DLD1 (cell line): Measurements from ENCODE around the gene FBXO7.

ENCODE experiments used
- in situ Hi-C: cut with HindIII; loops from 2 replicates; pipeline ENCODE4 v1.10.0; 2017; ENCODE audit warnings: low sequenced_read_pairs

FBXO7 gene

GRCh38 chr22:32489377-32489776, 14.8 kb downstream of the FBXO7 start:
- in situ Hi-C loops, result no loop called here

GRCh38 chr22:32490279-32490678, 15.7 kb downstream of the FBXO7 start:
- in situ Hi-C loops, result no loop called here

GRCh38 chr22:32492111-32492510, 17.5 kb downstream of the FBXO7 start:
- in situ Hi-C loops, result no loop called here

- in situ Hi-C loops, result no loop called here
Measured at GRCh38 chr22:32493551-32493950, 18.9 kb downstream of the FBXO7 start.

- in situ Hi-C loops, result no loop called here
Measured at GRCh38 chr22:32494971-32495370, 20.4 kb downstream of the FBXO7 start.

GRCh38 chr22:32499666-32500065, 25.1 kb downstream of the FBXO7 start:
- in situ Hi-C loops, result loop anchor here (25.0 kb wide), 1 partner anchor 338 kb away; no protein-coding TSS in a partner anchor

GRCh38 chr22:32501836-32502752, 27.5 kb downstream of the FBXO7 start:
- in situ Hi-C loops, result loop anchor here (25.0 kb wide), 1 partner anchor 335 kb away; no protein-coding TSS in a partner anchor

- in situ Hi-C loops, result loop anchor here (25.0 kb wide), 1 partner anchor 328 kb away; no protein-coding TSS in a partner anchor
Measured at GRCh38 chr22:32509045-32509444, 34.4 kb downstream of the FBXO7 start.

- in situ Hi-C loops, result loop anchor here (25.0 kb wide), 1 partner anchor 326 kb away; no protein-coding TSS in a partner anchor
Measured at GRCh38 chr22:32511274-32511673, 36.7 kb downstream of the FBXO7 start.

GRCh38 chr22:32511776-32512175, 37.2 kb downstream of the FBXO7 start:
- in situ Hi-C loops, result loop anchor here (25.0 kb wide), 1 partner anchor 326 kb away; no protein-coding TSS in a partner anchor

GRCh38 chr22:32512267-32512982, 37.8 kb downstream of the FBXO7 start:
- in situ Hi-C loops, result loop anchor here (25.0 kb wide), 1 partner anchor 325 kb away; no protein-coding TSS in a partner anchor

GRCh38 chr22:32515084-32515483, 40.5 kb downstream of the FBXO7 start:
- in situ Hi-C loops, result loop anchor here (25.0 kb wide), 1 partner anchor 322 kb away; no protein-coding TSS in a partner anchor

- in situ Hi-C loops, result loop anchor here (25.0 kb wide), 1 partner anchor 320 kb away; no protein-coding TSS in a partner anchor
Measured at GRCh38 chr22:32517488-32517887, 42.9 kb downstream of the FBXO7 start.

- in situ Hi-C loops, result loop anchor here (25.0 kb wide), 1 partner anchor 319 kb away; no protein-coding TSS in a partner anchor
Measured at GRCh38 chr22:32517921-32518320, 43.3 kb downstream of the FBXO7 start.

GRCh38 chr22:32518381-32518780, 43.8 kb downstream of the FBXO7 start:
- in situ Hi-C loops, result loop anchor here (25.0 kb wide), 1 partner anchor 319 kb away; no protein-coding TSS in a partner anchor

GRCh38 chr22:32518848-32519247, 44.2 kb downstream of the FBXO7 start:
- in situ Hi-C loops, result loop anchor here (25.0 kb wide), 1 partner anchor 318 kb away; no protein-coding TSS in a partner anchor

- in situ Hi-C loops, result loop anchor here (25.0 kb wide), 1 partner anchor 317 kb away; no protein-coding TSS in a partner anchor
Measured at GRCh38 chr22:32520612-32521011, 46.0 kb downstream of the FBXO7 start.

GRCh38 chr22:32522237-32522636, 47.6 kb downstream of the FBXO7 start:
- in situ Hi-C loops, result loop anchor here (25.0 kb wide), 1 partner anchor 315 kb away; no protein-coding TSS in a partner anchor

- in situ Hi-C loops, result no loop called here
Measured at GRCh38 chr22:32527756-32528155, 53.1 kb downstream of the FBXO7 start.

- in situ Hi-C loops, result no loop called here
Measured at GRCh38 chr22:32528316-32528715, 53.7 kb downstream of the FBXO7 start.
